Urinary bladder (tissue), 4 donors: Measurements from ENCODE around the gene YPEL1. TPM values are rescaled to one million over a fixed set of nuclear protein-coding genes. Genes with fewer than 3 reads are reported as not detected.
A peak's percentile ranks its signal among the peaks of the same experiment; 100 is the strongest.
"Not testable (repeated sequence)": the region's sequence is repeated elsewhere in the genome, so short reads cannot be mapped to it uniquely, and the experiment has no call there.

Experiments
- DNase-seq: peaks from one replicate; pipeline ENCODE4 v3.0.0-alpha.2; 2015; ENCODE audit errors: extremely low spot score
- H3K27ac ChIP-seq: one replicate; pipeline ENCODE4 v1.5.1; 2013; ENCODE audit warnings: low read depth, mild to moderate bottlenecking, moderate library complexity
- H3K36me3 ChIP-seq: one replicate; pipeline ENCODE4 v1.6.1; 2013; ENCODE audit warnings: mild to moderate bottlenecking, moderate library complexity; ENCODE audit not compliant: insufficient read depth
- H3K4me1 ChIP-seq: one replicate; pipeline ENCODE4 v1.6.1; 2013; ENCODE audit warnings: mild to moderate bottlenecking, moderate library complexity; ENCODE audit not compliant: insufficient read depth
- H3K4me3 ChIP-seq: one replicate; pipeline ENCODE4 v1.5.1; 2013; ENCODE audit warnings: low read depth, low read length
- WGBS: extraction: QIAGEN DNeasy Blood & Tissue Kit; methylation state at CpG from one replicate; pipeline ENCODE4 v1.1.7; 2013; 5-methylcytosine and 5-hydroxymethylcytosine counted together
- polyA plus RNA-seq: library from polyadenylated mRNA; stranded (reverse); fragments of 200-250 nt; gene quantifications from one replicate; pipeline ENCODE4 v1.2.3, GENCODE V29; 2013
- total RNA-seq: library from RNA; depleted of rRNA; stranded (reverse); fragments of >200 nt; gene quantifications from one replicate; pipeline ENCODE4 v1.2.3, GENCODE V29; 2014
- donor health status: healthy with polysubstance abuse.
- donor health status: healthy.

YPEL1 gene
- total and polyA plus RNA-seq, 2 donors, result 5.5 to 7.0 TPM

DNA sequence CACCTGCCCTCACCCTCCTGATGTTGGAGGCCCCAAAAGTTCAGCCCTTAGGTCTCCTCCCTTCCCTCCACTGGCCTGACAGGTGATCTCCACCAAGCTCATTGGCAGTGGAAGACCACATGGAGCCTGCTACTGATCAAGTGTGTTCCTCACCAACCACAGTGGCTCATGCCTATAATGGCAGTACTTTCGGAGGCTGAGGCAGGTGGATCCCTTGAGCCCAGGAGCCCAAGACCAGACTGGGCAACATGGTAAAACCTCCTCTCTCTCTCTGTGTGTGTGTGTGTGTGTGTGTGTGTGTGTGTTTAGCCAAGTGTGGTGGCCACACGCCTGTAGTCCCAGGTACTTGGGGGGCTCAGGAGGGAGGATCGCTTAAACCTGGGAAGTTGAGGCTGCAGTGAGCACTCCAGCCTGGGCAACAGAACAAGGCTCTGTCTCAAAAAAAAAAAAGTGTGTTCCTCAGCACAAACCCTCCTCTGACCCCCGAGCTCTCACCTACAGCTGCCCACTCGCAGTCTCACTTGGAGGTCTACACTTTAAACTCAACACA lies 4.3 kb upstream of the YPEL1 start:
- Histone ChIP-seq H3K36me3 (no peaks in the 10 kb centered on the region), H3K4me1 (no peaks in the 10 kb centered on the region), H3K4me3 (no peak overlapping the region), H3K27ac (no peak overlapping the region)
- 88% methylated on average over 5 of the region's 5 CpGs for WGBS
- DNase-seq, result no peak

GRCh38 chr22:21738966-21739365 lies 3.4 kb upstream of the YPEL1 start:
- DNase-seq, result no peak
- WGBS, result 46% methylated on average over 7 of the region's 7 CpGs
- no peak overlapping the region for H3K4me3 ChIP-seq
- no peaks in the 10 kb centered on the region for H3K36me3 ChIP-seq
- no peak overlapping the region for H3K27ac ChIP-seq
- H3K4me1 ChIP-seq, result no peaks in the 10 kb centered on the region

DNA sequence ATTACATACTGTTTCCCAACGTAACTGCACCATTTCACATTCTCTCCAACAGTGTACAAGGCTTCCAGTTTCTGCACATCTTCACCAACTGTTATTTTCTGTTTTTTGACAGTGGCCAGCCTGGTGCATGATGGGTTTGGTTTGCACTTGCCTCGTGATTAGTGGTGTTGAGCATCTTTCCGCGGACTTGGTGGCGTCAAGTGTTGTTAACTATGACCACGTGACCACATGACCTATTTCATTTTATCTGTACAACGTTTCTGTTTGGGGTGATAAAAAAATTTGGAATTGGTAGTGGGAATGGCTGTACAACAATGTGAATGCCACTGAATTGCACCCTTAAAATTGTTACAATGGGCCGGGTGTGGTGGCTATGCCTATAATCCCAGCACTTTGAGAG lies 2.5 kb upstream of the YPEL1 start:
- Histone ChIP-seq H3K36me3 (no peaks in the 10 kb centered on the region), H3K27ac (no peak overlapping the region), H3K4me3 (no peak overlapping the region), H3K4me1 (no peaks in the 10 kb centered on the region)
- DNase-seq, result no peak
- 84% methylated on average over 8 of the region's 8 CpGs for WGBS

DNA sequence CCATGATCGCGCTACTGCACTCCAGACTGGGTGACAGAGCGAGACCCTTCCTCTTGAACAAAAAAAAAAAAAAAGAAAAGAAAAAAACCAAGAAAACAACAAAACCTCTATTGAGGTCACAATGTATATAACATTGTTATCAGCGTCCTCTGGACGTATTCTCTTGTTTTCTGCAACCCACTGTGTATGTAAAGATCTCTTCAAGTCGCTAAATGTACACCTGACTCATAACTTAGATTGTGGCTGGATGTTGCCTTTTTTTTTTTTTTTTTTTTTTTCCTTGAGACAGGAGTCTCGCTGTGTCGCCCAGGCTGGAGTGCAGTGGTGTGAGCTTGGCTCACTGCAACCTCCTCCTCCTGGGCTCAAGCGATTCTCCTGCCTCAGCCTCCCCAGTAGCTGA lies 1.4 kb upstream of the YPEL1 start:
- H3K4me3 ChIP-seq, result no peak overlapping the region
- WGBS, result 81% methylated on average over 9 of the region's 9 CpGs
- H3K4me1 ChIP-seq, result no peaks in the 10 kb centered on the region
- no peak for DNase-seq
- no peak overlapping the region for H3K27ac ChIP-seq
- no peaks in the 10 kb centered on the region for H3K36me3 ChIP-seq

GRCh38 chr22:21736084-21736642 lies 569 bp upstream of the YPEL1 start:
- Histone ChIP-seq H3K4me1 (no peaks in the 10 kb centered on the region), H3K36me3 (no peaks in the 10 kb centered on the region), H3K27ac (peak overlapping the region; percentile 15), H3K4me3 (peak overlapping the region; percentile 42)
- 6% methylated on average over 63 of the region's 65 CpGs for WGBS
- no peak for DNase-seq

DNA sequence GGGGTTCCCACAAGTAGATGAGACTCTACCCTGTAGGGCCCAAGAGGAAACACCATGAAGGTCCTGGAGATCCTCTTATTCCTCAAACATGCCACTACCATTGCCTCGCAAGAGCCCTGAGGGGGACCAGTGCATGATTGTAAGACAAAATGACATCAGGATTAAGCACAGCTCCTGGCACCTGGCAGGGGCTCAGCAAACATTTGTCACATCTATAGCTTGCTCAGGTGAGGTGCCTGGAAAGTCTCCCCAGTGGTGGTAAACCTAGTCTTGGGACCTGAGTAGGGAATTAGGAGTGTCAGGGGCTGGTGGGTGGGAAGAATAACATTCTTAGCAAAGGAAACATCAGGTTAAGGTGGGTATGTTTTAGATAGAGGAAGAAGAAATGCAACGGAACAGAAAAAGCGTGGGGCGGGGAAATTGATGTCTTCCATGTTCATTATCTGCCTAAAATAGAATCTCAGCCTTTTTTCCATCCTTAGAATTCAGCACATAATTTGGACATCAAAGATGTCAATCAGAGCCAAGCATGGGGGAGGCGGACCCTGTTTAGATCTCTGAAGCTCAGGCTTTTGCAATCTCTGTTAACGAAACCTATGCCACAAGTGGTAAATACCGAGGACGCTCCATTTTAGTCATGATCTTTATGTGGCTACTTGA lies 924 bp downstream of the YPEL1 start:
- 18% methylated on average over 8 of the region's 8 CpGs for WGBS
- DNase-seq, result no peak
- H3K4me1 ChIP-seq, result no peaks in the 10 kb centered on the region
- no peaks in the 10 kb centered on the region for H3K36me3 ChIP-seq
- H3K27ac ChIP-seq, result no peak overlapping the region
- H3K4me3 ChIP-seq, result peak overlapping the region; percentile 64

DNA sequence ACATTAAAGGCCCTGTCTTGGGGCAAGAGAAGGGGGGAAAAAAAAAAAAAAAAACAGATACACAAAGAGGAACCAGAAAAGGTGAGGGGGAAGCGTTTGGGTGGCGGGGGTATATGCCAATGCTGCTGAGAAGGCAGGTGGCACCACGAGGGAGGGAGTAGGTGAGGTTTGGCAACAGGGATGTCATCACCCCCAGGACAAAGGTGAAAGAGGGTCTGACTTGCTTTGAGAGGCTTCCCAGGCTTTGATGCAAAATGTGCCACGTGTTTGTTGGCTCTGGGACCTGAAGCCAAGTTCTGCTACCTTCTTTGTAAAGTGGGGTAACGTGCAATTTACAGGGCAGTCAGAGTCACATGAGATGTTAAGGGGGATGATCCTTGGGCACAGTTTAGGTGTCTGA lies 4.1 kb downstream of the YPEL1 start:
- H3K4me3 ChIP-seq, result no peak overlapping the region
- no peak for DNase-seq
- H3K36me3 ChIP-seq, result no peaks in the 10 kb centered on the region
- H3K27ac ChIP-seq, result no peak overlapping the region
- no peaks in the 10 kb centered on the region for H3K4me1 ChIP-seq
- 91% methylated on average over 5 of the region's 5 CpGs for WGBS

DNA sequence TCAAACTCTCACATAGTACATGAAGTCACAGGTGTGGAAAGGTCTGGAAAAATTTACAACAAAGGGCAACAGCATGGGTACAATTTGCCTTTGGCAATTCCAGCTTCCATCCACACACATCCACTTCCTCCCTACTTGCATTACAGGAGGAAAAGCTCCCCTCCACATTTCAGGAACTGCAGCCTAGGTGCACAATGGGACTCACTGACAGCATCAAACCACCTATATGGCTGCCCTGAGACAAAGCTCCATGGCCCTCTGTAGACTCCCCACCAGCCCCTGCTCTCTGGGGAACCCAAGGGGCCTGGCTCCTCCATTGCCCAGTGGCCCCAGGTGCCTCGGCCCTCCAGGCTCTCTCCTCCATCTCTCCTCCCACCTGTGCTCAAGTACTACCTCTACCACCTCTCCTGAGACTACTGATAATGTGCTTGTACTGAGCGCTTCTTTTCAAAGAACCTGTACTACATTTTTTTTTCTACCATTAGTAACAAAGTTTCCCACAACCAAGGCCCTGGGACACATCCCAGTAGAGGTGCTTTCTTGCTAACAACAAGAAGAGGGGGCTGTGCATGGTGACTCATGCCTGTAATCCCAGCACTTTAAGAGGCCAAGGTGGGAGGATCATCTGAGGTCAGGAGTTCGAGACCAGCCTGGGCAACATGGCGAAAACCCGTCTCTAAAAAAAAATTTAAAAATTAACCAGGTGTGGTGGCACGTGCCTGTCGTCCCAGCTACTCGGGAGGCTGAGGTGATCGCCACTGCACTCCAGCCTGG lies 4.9 kb downstream of the YPEL1 start:
- no peak overlapping the region for H3K4me3 ChIP-seq
- H3K4me1 ChIP-seq, result no peaks in the 10 kb centered on the region
- H3K27ac ChIP-seq, result no peak overlapping the region
- WGBS, result 97% methylated on average over 9 of the region's 9 CpGs
- H3K36me3 ChIP-seq, result no peaks in the 10 kb centered on the region
- DNase-seq, result no peak

DNA sequence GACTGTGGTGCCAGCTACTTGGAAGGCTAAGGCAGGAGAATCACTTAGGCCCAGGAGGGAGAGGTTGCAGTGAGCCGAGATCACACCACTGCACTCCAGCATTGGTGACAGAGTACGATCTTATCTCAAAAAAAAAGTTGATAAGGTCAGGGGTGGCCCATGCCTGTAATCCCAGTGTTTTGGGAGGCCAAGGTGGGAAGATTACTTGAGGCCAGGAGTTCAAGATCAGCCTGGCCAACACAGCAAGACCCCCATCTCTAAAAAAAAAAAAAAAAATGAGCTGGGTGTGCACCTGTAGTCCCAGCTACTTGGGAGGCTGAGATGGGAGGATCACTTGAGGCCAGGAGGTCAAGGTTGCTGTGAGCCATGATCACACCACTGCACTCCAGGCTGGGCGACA lies 6.4 kb downstream of the YPEL1 start:
- not testable (repeated sequence) for H3K36me3 ChIP-seq, H3K4me1 ChIP-seq, H3K4me3 ChIP-seq, DNase-seq, H3K27ac ChIP-seq
- 94% methylated on average over 3 of the region's 3 CpGs for WGBS

DNA sequence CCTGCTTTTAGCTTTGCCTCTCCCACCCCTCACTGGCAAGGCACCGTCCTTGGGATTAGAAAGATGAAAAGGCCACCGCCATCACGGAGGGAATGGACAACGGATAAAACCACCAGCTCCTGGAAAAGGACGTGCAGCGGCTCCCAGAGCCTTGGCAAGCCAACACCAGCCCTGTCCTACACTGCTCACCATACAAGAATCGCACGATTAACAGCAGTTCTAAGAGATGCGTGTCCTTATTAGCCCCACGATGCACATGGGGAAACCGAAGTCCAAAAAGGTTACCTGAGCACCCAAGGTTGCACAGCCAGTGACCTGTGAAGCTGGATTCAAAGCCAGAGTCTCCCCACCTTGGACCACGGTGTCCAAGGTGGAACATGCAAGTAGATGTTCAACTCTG lies 7.3 kb downstream of the YPEL1 start:
- no peak for DNase-seq
- Histone ChIP-seq H3K27ac (no peak overlapping the region), H3K36me3 (no peaks in the 10 kb centered on the region), H3K4me1 (no peaks in the 10 kb centered on the region), H3K4me3 (no peak overlapping the region)
- WGBS, result 80% methylated on average over 12 of the region's 12 CpGs

DNA sequence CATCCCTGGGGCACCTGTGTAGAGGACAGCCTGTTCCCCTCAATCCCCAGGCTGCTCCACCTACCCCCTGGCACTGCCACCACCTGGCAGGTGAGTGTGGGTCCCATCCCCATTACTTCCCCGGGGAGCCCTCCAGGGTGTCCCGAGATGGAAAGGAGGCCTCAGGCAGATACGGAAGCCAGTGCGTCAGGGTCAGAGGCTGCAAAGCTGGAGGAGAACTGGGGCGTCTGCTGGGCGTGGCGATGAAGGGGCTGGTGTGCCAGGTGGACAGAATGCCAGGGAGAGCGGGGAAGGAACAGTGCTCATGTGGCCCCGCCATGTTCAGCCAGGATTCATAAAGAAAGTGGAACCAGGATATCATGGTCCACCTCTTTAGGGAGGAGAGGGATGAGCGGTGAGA lies 7.8 kb downstream of the YPEL1 start:
- 96% methylated on average over 10 of the region's 10 CpGs for WGBS
- DNase-seq, result no peak
- Histone ChIP-seq H3K27ac (no peak overlapping the region), H3K4me3 (no peak overlapping the region), H3K4me1 (no peaks in the 10 kb centered on the region), H3K36me3 (no peaks in the 10 kb centered on the region)

DNA sequence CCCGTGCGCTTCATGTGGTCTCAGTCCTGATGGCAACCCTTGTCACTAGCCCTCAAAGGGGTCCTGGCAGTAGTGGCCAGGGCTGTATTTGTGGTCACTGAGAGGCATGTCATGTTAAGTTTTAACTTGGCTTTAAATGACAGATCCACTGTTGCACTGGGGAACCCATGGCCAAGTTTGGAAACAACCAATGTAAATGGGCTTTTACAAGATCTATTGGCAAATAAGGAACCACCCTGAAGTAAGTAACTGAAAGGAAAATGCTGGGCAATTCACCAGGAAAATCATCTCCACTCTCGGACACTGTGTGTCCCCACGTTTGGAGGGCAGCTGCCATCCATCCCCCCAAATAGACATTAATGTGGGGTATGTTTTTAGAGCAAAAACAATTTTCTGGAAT lies 8.4 kb downstream of the YPEL1 start:
- Histone ChIP-seq H3K4me3 (no peak overlapping the region), H3K36me3 (no peaks in the 10 kb centered on the region), H3K27ac (no peak overlapping the region), H3K4me1 (no peaks in the 10 kb centered on the region)
- DNase-seq, result no peak
- 85% methylated on average over 4 of the region's 4 CpGs for WGBS

DNA sequence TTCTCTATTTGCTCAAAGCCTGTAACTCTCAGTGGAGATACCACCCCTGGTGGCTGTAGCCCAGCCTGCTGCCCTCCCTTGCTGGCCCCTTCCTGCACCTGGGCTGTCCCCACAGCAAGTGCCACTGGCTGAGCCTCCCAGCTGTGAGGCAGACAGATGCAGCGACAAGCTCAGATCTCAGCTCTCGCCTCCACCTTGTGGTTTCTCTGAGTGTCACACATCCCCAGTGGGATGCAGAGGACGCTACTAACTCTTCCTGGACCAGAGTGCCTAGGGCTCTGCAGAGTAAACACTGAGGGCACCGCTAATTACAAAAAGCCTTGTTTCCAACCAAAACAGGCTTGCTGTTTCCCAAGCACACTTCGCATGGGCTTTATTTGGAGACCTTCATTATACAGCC lies 8.9 kb downstream of the YPEL1 start:
- DNase-seq, result no peak
- Histone ChIP-seq H3K36me3 (no peaks in the 10 kb centered on the region), H3K4me3 (no peak overlapping the region), H3K4me1 (no peaks in the 10 kb centered on the region), H3K27ac (no peak overlapping the region)
- WGBS, result 48% methylated on average over 5 of the region's 5 CpGs
